K562 (cell line): ENCODE measurements around the gene SLC1A7. TPM values are rescaled to one million over a fixed set of nuclear protein-coding genes. Genes with fewer than 3 reads are reported as not detected.

Source experiments
- CC2D1A ChIP-seq: fragments of 450-650 bp; IDR thresholded peaks from 2 replicates; pipeline ENCODE4 v1.6.1; 2017; ENCODE audit warnings: mild to moderate bottlenecking
- CREB3L1 ChIP-seq: fragments of 450-650 bp; IDR thresholded peaks from 2 replicates; pipeline ENCODE4 v1.6.1; 2014; ENCODE audit warnings: low read depth, mild to moderate bottlenecking, moderate library complexity, borderline replicate concordance
- ETV1 ChIP-seq: fragments of 450-650 bp; conservative IDR thresholded peaks from 2 replicates; pipeline ENCODE4 v1.6.1; 2016; ENCODE audit warnings: missing genetic modification characterization, control low read depth, low read depth, missing compliant biosample characterization
- HDAC8 ChIP-seq: fragments of 450-650 bp; IDR thresholded peaks from 2 replicates; pipeline ENCODE4 v1.6.1; 2016; ENCODE audit warnings: mild to moderate bottlenecking, missing genetic modification characterization, moderate library complexity, missing compliant biosample characterization
- KLF6 ChIP-seq: fragments of 250-450 bp; sonication (Bioruptor Pico); IDR thresholded peaks from 2 replicates; pipeline ENCODE4 v1.4.0; 2020; ENCODE audit warnings: mild to moderate bottlenecking, moderate library complexity, borderline replicate concordance
- MAFF ChIP-seq: IDR thresholded peaks from 2 replicates; pipeline ENCODE4 v1.6.1; 2012; ENCODE audit warnings: low read length, improper control_type of control experiment
- RBBP5 ChIP-seq: fragments of 200-600 bp; sonication (generic); IDR thresholded peaks from 2 replicates; pipeline ENCODE4 v1.6.1; 2012; ENCODE audit warnings: borderline replicate concordance, mild to moderate bottlenecking, low read length, control low read depth, inconsistent platforms; ENCODE audit not compliant: insufficient read depth, poor library complexity, severe bottlenecking
- RFX5 ChIP-seq: IDR thresholded peaks from 2 replicates; pipeline ENCODE4 v1.6.1; 2011; ENCODE audit warnings: low read depth, mild to moderate bottlenecking, improper control_type of control experiment, low read length
- ZNF318 ChIP-seq, 2 experiments: fragments of 450-650 bp; IDR thresholded peaks; 2 replicates each; pipeline ENCODE4 v1.6.1; 2016; ENCODE audit warnings: mild to moderate bottlenecking in 2 of 2, borderline replicate concordance in 1 of 2, low read depth in 1 of 2, moderate library complexity in 1 of 2
- polyA plus RNA-seq, 8 experiments: library from polyadenylated mRNA; depleted of rRNA in 4 of 8; stranded (reverse) in 5 of 8; unstranded in 3 of 8; fragments of >200 nt; fragmentation: Nextera tagmentation in 2 of 8; fragmentation: Illumina TruSeq in 1 of 8; extraction: Ambion mirVana in 2 of 8; extraction: Trizol in 1 of 8; gene quantifications; 2 replicates each; pipeline versions ENCODE4 v1.2.1 to v1.2.3, GENCODE V29; 2011 to 2014; ENCODE audit warnings: inconsistent platforms in 1 of 8, missing spikeins in 1 of 8
- total RNA-seq, 7 experiments: library from RNA; depleted of rRNA in 6 of 7; stranded (reverse); fragments of >200 nt in 6 of 7; fragmentation: Illumina TruSeq in 2 of 7; extraction: Trizol in 2 of 7; gene quantifications; 2 replicates each; pipeline versions ENCODE4 v1.2.1 to v1.2.3, GENCODE V29; 2011 to 2021; ENCODE audit warnings: low replicate concordance in 1 of 7
- TF ChIP-seq, protein P1 (sequence below), 2 experiments: fragments of 450-650 bp in 1 of 2; sonication (generic) in 1 of 2; formaldehyde crosslinking in 1 of 2; IDR thresholded peaks in 1 of 2; conservative IDR thresholded peaks in 1 of 2; 2 replicates each; pipeline versions ENCODE4 v1.6.1 to v1.8.1; 2016 to 2023; ENCODE audit warnings: mild to moderate bottlenecking in 2 of 2, moderate library complexity in 2 of 2, inconsistent platforms in 1 of 2, missing genetic modification reagents in 1 of 2
- TF ChIP-seq, protein P2 (sequence below): fragments of 250-450 bp; sonication (Bioruptor Pico); IDR thresholded peaks from 2 replicates; pipeline ENCODE4 v1.4.0; 2020; ENCODE audit warnings: mild to moderate bottlenecking, moderate library complexity, borderline replicate concordance

The SLC1A7 gene
- total and polyA plus RNA-seq, 9 of the 15 experiments (the other 6 are each of a cell fraction or from before 2014, with no cell fraction given) = 0.07 TPM; not detected in 8

- 0 out of 2 replicates have a peak, but pooled peaks have one; percentile 41 for TF ChIP-seq HDAC8 (tag)
- no peak for TF ChIP-seq CC2D1A
- 0 out of 2 replicates have a peak, but pooled peaks have one; percentile 11 for TF ChIP-seq ETV1 (tag)
- no peak for TF ChIP-seq KLF6 (CRISPR knock-in tag)
- peak; percentile 38 for TF ChIP-seq RBBP5
- TF ChIP-seq, protein P1, sequence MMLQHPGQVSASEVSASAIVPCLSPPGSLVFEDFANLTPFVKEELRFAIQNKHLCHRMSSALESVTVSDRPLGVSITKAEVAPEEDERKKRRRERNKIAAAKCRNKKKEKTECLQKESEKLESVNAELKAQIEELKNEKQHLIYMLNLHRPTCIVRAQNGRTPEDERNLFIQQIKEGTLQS (IDR thresholded peaks at IDR 0.05) = peak; percentile 66; the same call in 1 of the 2 replicates
- TF ChIP-seq, protein P1 (CRISPR knock-in tag; conservative IDR thresholded peaks at IDR 0.05) = no peak
- no peak for TF ChIP-seq RFX5
- no peak for TF ChIP-seq MAFF
- TF ChIP-seq ZNF318 (IDR thresholded peaks at IDR 0.05; ENCODE audit: borderline replicate concordance in 1 of 2, low read depth in 1 of 2) = peak in 1 of 2 experiments; percentile 55; a peak in 1 of 4 replicates
- TF ChIP-seq, protein P2, sequence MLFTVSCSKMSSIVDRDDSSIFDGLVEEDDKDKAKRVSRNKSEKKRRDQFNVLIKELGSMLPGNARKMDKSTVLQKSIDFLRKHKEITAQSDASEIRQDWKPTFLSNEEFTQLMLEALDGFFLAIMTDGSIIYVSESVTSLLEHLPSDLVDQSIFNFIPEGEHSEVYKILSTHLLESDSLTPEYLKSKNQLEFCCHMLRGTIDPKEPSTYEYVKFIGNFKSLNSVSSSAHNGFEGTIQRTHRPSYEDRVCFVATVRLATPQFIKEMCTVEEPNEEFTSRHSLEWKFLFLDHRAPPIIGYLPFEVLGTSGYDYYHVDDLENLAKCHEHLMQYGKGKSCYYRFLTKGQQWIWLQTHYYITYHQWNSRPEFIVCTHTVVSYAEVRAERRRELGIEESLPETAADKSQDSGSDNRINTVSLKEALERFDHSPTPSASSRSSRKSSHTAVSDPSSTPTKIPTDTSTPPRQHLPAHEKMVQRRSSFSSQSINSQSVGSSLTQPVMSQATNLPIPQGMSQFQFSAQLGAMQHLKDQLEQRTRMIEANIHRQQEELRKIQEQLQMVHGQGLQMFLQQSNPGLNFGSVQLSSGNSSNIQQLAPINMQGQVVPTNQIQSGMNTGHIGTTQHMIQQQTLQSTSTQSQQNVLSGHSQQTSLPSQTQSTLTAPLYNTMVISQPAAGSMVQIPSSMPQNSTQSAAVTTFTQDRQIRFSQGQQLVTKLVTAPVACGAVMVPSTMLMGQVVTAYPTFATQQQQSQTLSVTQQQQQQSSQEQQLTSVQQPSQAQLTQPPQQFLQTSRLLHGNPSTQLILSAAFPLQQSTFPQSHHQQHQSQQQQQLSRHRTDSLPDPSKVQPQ = no peak
- peak; percentile 32; the same call in 1 of the 2 replicates for TF ChIP-seq CREB3L1
Measured at GRCh38 chr1:53145942-53146708, 3.7 kb upstream of the SLC1A7 start (continued).
